Measurements from ENCODE around the gene PNMA1. TPM values are rescaled to one million over a fixed set of nuclear protein-coding genes. Genes with fewer than 3 reads are reported as not detected.

The PNMA1 gene
- total and polyA plus RNA-seq, 9 of the 15 experiments (the other 6 are each of a cell fraction or from before 2014, with no cell fraction given), result 1.7 to 26.4 (median 8.7) TPM

DNA sequence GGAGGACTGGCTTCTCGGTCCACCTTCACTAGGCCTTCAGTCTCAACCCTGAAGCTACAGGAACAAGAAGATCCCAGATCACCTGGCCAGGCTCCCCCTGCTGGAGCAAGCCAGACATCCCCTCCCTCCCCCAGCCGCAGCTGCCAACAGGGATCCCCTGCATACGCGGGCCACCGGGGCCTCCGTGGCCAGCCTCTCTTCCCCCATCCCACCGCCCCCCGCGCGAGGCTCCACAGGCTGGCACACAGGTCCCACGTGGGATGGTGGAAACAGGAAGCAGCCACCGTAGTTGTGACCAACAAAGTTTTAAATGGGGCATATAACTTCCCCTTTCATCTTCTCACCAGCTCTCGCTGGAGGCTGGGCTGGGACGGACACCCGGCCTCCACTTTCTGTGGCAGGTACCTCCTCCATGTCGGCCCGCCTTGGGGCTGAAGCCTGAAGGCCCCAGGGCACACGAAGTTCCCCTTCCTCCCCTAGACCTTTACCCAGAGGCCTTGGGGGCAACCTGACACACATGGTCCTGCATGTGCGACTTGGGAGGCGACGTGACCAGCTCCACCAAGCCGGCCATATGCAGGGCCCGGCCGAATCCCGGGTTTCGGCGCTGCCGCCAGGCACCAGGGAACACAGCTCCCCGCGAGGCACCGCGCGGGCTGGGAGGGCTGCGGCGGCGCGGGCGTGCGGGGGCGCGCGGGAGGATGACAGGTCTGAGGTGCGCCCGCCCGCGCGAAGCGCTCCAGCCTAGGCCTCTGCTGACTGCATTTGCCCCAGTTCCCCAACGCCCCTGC lies 44.4 kb upstream of the PNMA1 start (continued):
- TF ChIP-seq REST (IDR thresholded peaks at IDR 0.05; ENCODE audit: borderline replicate concordance), result peak; percentile 38; the same call in 1 of the 2 replicates
- no peak for TF ChIP-seq REST (CRISPR knock-in tag; IDR thresholded peaks at IDR 0.05; ENCODE audit: low read depth)
- TF ChIP-seq ZNF184 (CRISPR knock-in tag; IDR thresholded peaks at IDR 0.05), result no peak
- no peak for TF ChIP-seq TARDBP (IDR thresholded peaks at IDR 0.05)
- no peak for TF ChIP-seq SIRT6 (IDR thresholded peaks at IDR 0.05; ENCODE audit: low read depth, low read length)
- no peak for TF ChIP-seq KAT8 (IDR thresholded peaks at IDR 0.05; ENCODE audit: low read depth)
- TF ChIP-seq TAF9B (IDR thresholded peaks at IDR 0.05; ENCODE audit: partially characterized antibody), result no peak
- no peak for TF ChIP-seq PKNOX1 (IDR thresholded peaks at IDR 0.05)
- TF ChIP-seq ZZZ3 (IDR thresholded peaks at IDR 0.05), result no peak
- TF ChIP-seq, protein P1, sequence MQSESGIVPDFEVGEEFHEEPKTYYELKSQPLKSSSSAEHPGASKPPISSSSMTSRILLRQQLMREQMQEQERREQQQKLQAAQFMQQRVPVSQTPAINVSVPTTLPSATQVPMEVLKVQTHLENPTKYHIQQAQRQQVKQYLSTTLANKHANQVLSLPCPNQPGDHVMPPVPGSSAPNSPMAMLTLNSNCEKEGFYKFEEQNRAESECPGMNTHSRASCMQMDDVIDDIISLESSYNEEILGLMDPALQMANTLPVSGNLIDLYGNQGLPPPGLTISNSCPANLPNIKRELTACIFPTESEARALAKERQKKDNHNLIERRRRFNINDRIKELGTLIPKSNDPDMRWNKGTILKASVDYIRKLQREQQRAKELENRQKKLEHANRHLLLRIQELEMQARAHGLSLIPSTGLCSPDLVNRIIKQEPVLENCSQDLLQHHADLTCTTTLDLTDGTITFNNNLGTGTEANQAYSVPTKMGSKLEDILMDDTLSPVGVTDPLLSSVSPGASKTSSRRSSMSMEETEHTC (IDR thresholded peaks at IDR 0.05), result no peak
- TF ChIP-seq ZKSCAN3 (CRISPR knock-in tag; IDR thresholded peaks at IDR 0.05), result no peak
- no peak for TF ChIP-seq POLR2A (conservative IDR thresholded peaks at IDR 0.05)
- no peak for TF ChIP-seq THAP7 (CRISPR knock-in tag; IDR thresholded peaks at IDR 0.05)
- no peak for TF ChIP-seq ATF1 (CRISPR knock-in tag; IDR thresholded peaks at IDR 0.05)
- 0 out of 2 replicates have a peak, but pooled peaks have one; percentile 21 for TF ChIP-seq ATF1 (tag; IDR thresholded peaks at IDR 0.05)
- no peak for TF ChIP-seq GATA2 (CRISPR knock-in tag; IDR thresholded peaks at IDR 0.05)
- peak; percentile 85 for TF ChIP-seq FIP1L1 (IDR thresholded peaks at IDR 0.05; ENCODE audit: low read depth, low read length, poor library complexity, severe bottlenecking)
- TF ChIP-seq EWSR1 (IDR thresholded peaks at IDR 0.05; ENCODE audit: borderline replicate concordance, low read depth, partially characterized antibody), result no peak
- TF ChIP-seq KHSRP (IDR thresholded peaks at IDR 0.05), result no peak
- TF ChIP-seq ZSCAN32 (CRISPR knock-in tag; IDR thresholded peaks at IDR 0.05), result no peak
